22Rv1 (cell line): ENCODE measurements around the gene ZNHIT6.

ENCODE experiments used
- H3K27ac ChIP-seq: fragments of 450-650 bp; 2 replicates; pipeline ENCODE4 v1.5.1; 2017
- ZFX ChIP-seq: fragments of 450-650 bp; IDR thresholded peaks from 2 replicates; pipeline ENCODE4 v1.6.1; 2017; ENCODE audit warnings: antibody characterized with exemption, borderline replicate concordance
- TF ChIP-seq, protein P1 (sequence below): fragments of 450-650 bp; IDR thresholded peaks from 2 replicates; pipeline ENCODE4 v1.5.1; 2017; ENCODE audit warnings: mild to moderate bottlenecking

The ZNHIT6 gene

DNA sequence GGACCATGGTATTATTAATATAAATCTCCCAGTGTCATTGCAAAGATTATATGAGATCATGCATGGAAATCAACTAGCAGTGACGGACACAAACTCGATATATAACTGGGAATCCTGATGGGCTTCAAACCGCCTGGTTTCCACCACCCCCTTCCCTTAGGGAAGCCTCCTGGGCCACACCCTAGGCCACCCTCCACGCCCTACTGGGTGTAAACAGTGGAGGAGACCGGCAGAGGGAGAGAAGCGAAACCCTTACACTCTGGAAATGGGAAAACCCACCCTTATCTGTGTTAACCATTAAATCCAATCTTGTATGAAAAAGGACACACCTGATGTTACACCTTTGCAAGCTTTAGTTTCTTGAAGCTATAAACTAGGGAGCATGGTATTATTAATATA is 595 bp upstream of the ZNHIT6 start:
- TF ChIP-seq, protein P1, sequence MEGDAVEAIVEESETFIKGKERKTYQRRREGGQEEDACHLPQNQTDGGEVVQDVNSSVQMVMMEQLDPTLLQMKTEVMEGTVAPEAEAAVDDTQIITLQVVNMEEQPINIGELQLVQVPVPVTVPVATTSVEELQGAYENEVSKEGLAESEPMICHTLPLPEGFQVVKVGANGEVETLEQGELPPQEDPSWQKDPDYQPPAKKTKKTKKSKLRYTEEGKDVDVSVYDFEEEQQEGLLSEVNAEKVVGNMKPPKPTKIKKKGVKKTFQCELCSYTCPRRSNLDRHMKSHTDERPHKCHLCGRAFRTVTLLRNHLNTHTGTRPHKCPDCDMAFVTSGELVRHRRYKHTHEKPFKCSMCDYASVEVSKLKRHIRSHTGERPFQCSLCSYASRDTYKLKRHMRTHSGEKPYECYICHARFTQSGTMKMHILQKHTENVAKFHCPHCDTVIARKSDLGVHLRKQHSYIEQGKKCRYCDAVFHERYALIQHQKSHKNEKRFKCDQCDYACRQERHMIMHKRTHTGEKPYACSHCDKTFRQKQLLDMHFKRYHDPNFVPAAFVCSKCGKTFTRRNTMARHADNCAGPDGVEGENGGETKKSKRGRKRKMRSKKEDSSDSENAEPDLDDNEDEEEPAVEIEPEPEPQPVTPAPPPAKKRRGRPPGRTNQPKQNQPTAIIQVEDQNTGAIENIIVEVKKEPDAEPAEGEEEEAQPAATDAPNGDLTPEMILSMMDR = no peak; the same call in 1 of the 2 replicates
- no peak for TF ChIP-seq ZFX
- peak overlapping the region; percentile 84 for H3K27ac ChIP-seq

DNA sequence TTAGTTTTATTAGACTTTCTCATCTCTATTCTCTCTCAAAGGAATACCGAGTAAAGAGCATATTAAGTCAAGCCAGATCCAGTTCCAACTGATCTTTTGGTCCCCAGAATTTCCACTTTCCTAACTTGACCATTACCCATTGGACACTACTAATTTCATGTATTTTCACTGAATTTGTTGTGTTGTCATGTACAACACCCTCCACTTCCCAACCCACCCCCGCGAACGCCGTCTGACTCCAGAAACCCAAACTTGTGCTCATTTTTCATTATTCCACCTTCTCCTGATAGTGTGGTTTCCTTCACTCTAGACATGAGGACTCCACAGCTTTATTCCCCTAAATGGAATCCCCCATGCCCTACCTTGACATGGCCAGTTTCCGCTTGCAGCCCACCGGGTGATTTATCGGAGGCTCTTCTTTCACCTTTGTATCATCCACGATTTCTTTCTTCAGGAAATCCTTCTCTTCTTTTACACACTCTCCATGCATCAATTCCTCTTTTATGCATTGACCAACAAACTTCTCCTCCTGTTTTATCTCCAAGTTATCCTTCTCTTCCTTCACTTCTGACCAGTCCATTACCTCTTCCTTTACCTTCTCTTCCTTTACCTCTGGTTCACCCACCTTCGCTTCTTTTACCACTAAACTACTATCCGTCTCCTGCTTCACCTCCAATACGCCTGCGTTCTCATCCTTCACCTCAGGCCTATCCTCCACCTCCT is 805 bp downstream of the ZNHIT6 start:
- H3K27ac ChIP-seq = peak overlapping the region; percentile 84
- no peak for TF ChIP-seq ZFX
- TF ChIP-seq, protein P1 = no peak

DNA sequence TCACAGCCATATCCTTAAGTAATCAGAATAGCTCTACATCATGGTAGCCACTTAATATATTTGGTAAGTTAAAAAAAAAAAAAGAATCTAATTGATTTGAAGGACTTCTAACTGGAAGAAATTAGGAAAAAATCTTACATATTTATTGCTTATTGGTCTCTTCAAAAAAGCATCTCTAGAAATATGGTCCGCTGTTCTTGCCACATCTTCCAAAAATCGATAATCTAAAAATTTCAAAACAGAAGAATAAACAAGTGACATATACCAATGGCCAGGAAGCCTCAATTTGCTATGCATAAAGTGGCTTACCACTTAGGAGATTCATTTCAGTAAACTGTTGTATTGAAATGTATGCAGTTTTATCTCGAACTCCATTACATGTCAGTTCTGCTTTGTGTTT is 2.3 kb downstream of the ZNHIT6 start:
- TF ChIP-seq, protein P1 = no peak
- TF ChIP-seq ZFX = no peak
- no peak overlapping the region for H3K27ac ChIP-seq

DNA sequence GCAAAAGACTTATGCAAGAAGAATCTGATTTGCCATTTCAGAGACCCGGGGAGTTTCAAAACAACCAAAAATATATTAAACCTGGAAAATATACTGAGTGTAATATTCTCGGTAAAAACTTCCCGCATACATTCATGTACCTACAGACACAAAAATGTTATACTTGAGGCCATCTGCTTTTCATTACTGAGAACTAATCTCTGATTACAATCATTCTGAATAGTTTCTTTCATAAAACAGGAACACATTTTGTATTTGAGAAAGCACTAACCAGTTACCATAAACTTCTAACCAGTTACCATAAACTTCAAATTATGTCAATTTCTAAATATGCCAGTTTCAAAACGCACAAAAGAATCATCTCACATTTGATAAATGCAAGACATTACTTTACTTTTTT is 7.8 kb downstream of the ZNHIT6 start:
- no peak for TF ChIP-seq ZFX
- TF ChIP-seq, protein P1 = no peak
- H3K27ac ChIP-seq = no peak overlapping the region

DNA sequence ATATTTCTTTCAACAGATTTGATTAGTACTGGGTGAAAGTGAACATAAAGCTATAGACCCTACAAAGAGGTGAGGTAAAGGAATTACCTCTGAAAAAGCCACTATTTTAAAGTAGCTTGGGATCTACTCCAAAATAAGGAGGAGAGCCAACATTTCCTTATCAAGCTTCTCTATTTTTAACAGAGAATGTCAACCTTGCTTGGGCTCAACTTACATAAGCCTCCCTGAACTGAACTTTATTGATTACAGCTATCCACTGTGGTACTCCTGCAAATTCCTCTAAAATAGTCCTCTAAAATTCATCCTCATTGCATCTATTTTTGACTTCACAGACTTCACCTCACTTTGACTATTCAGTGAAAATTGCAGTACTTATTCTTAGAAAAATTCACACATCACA is 10.3 kb downstream of the ZNHIT6 start:
- TF ChIP-seq ZFX = no peak
- TF ChIP-seq, protein P1 = no peak

DNA sequence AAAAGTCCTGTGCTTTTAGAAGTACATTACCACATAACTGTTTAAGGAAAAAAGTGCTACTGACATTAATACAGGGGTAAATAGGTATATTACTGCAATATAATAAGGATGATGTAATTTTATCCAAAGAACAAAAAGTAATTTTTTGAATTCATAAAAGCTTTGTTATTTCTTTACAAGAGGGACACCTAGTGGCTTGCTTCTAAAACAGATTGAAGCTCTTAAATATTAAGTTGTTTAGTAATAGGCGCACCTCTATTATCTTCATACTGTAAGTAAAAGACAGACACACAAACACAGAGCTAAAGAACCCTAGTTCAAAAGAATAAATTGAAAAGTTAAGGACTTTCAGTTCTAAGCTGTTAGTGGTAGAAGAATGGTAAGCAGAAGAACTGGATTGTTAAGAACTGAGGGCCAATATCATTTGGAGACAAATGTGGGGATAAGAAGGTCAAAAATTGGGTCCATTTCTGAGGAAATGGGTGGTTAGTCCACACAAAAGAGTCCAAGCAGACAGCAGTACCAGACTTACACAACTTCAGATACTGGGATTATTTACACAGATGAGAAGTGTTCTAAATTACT is 15.4 kb downstream of the ZNHIT6 start:
- H3K27ac ChIP-seq = no peak overlapping the region
- no peak for TF ChIP-seq ZFX
- TF ChIP-seq, protein P1 = peak; percentile 67

More for the DNA sequence above, 10.3 kb downstream of the ZNHIT6 start:
- H3K27ac ChIP-seq = no peak overlapping the region

DNA sequence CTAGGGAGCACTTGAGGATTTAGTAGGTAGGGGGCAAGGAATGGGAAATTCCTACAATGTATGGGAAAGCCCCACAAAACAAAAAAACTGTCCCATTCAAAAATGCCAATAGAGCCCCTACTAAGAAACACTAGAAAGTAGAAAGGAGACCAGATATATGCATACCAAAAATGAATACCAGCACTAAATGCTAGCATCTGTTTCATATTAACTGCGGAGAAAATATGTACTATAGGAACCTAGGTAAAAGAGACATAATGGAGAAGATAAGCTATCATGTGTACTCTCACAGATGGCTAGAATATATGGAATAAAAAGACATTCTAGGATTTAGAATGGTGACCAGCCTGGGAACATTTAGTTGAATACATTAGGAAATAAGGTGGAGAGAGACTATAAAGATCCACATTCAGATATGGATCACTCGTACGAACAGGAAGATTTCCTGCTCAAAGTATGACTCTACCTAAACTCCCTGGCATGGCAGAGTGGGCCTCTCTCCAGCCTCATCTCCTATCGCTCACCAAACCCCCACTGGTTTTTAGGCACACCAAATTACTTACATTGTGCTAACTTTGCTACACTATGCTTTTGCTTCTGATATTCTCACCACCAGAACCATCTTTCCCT is 18.3 kb downstream of the ZNHIT6 start:
- no peak overlapping the region for H3K27ac ChIP-seq
- TF ChIP-seq ZFX = no peak
- TF ChIP-seq, protein P1 = no peak
